WERI-Rb-1 (cell line): ENCODE measurements around the gene PHACTR3.

Source experiments
- DNase-seq: peaks from one replicate; pipeline ENCODE4 v3.0.0-alpha.2; 2020
- H3K27ac ChIP-seq: fragments of 250-450 bp; sonication (Bioruptor Pico); 2 replicates; pipeline ENCODE4 v1.5.1; 2020; ENCODE audit warnings: mild to moderate bottlenecking, moderate library complexity
- H3K27me3 ChIP-seq: fragments of 250-450 bp; sonication (Bioruptor Pico); 2 replicates; pipeline ENCODE4 v1.5.1; 2021; ENCODE audit warnings: mild to moderate bottlenecking, low read depth, moderate library complexity; ENCODE audit not compliant: insufficient read depth, severe bottlenecking
- H3K36me3 ChIP-seq: fragments of 250-450 bp; sonication (Bioruptor Pico); 2 replicates; pipeline ENCODE4 v1.5.1; 2020; ENCODE audit warnings: mild to moderate bottlenecking, moderate library complexity
- H3K4me3 ChIP-seq: 2 replicates; pipeline ENCODE4 v1.5.1; 2011; ENCODE audit warnings: low read depth, mild to moderate bottlenecking, control low read depth, low read length
- H3K9me3 ChIP-seq: fragments of 250-450 bp; sonication (Bioruptor Pico); 2 replicates; pipeline ENCODE4 v1.5.1; 2021; ENCODE audit warnings: mild to moderate bottlenecking, moderate library complexity; ENCODE audit not compliant: severe bottlenecking
- CTCF ChIP-seq: IDR thresholded peaks from 2 replicates; pipeline ENCODE4 v1.5.1; 2011; ENCODE audit warnings: low read depth, mild to moderate bottlenecking, control low read depth, inconsistent platforms, low read length

The PHACTR3 gene

GRCh38 chr20:59709636-59710035 lies 105.3 kb downstream of the PHACTR3 start:
- H3K27me3 ChIP-seq = peaks cover 55% of the 10 kb centered on the region
- H3K9me3 ChIP-seq = peaks cover 5% of the 10 kb centered on the region
- H3K36me3 ChIP-seq = no peaks in the 10 kb centered on the region
- TF ChIP-seq CTCF = no peak
- H3K4me3 ChIP-seq = no peak overlapping the region
- DNase-seq = no peak
- no peak overlapping the region for H3K27ac ChIP-seq

- no peak overlapping the region for H3K4me3 ChIP-seq
These were observed 113.7 kb downstream of the PHACTR3 start for GRCh38 chr20:59718071-59718470.

GRCh38 chr20:59718751-59719150 lies 114.4 kb downstream of the PHACTR3 start:
- no peak for DNase-seq
- no peak for TF ChIP-seq CTCF
- Histone ChIP-seq H3K27ac (no peak overlapping the region), H3K4me3 (no peak overlapping the region), H3K36me3 (no peaks in the 10 kb centered on the region), H3K9me3 (no peaks in the 10 kb centered on the region), H3K27me3 (peaks cover 88% of the 10 kb centered on the region)

More at GRCh38 chr20:59718071-59718470, 113.7 kb downstream of the PHACTR3 start:
- Histone ChIP-seq H3K27ac (no peak overlapping the region), H3K9me3 (no peaks in the 10 kb centered on the region), H3K36me3 (no peaks in the 10 kb centered on the region), H3K27me3 (peaks cover 83% of the 10 kb centered on the region)
- no peak for TF ChIP-seq CTCF
- no peak for DNase-seq

- no peaks in the 10 kb centered on the region for H3K36me3 ChIP-seq
- no peaks in the 10 kb centered on the region for H3K9me3 ChIP-seq
- no peak overlapping the region for H3K4me3 ChIP-seq
- no peak for DNase-seq
- peaks cover 96% of the 10 kb centered on the region for H3K27me3 ChIP-seq
- no peak overlapping the region for H3K27ac ChIP-seq
- no peak for TF ChIP-seq CTCF
These were observed 115.7 kb downstream of the PHACTR3 start for GRCh38 chr20:59720013-59720412.

GRCh38 chr20:59721386-59721785 lies 117.0 kb downstream of the PHACTR3 start:
- Histone ChIP-seq H3K36me3 (no peaks in the 10 kb centered on the region), H3K4me3 (no peak overlapping the region), H3K27me3 (peaks cover 98% of the 10 kb centered on the region), H3K27ac (no peak overlapping the region), H3K9me3 (no peaks in the 10 kb centered on the region)
- no peak for TF ChIP-seq CTCF
- DNase-seq = no peak

- DNase-seq = no peak
- Histone ChIP-seq H3K27ac (no peak overlapping the region), H3K4me3 (no peak overlapping the region), H3K27me3 (peaks cover 97% of the 10 kb centered on the region), H3K9me3 (no peaks in the 10 kb centered on the region), H3K36me3 (no peaks in the 10 kb centered on the region)
- TF ChIP-seq CTCF = no peak
These were observed 118.8 kb downstream of the PHACTR3 start for GRCh38 chr20:59723108-59723500.
